ENCODE results near the gene NRDC.

NRDC gene

GRCh38 chr1:51924455-51924854 is 45.9 kb upstream of the NRDC start:
- Histone ChIP-seq H3K9me3 (ENCODE audit: insufficient read depth, low read length) (no peaks in the 10 kb centered on the region), H3K27ac (ENCODE audit: low read depth, low read length) (no peak overlapping the region)

GRCh38 chr1:51922040-51922439 is 43.5 kb upstream of the NRDC start:
- no peaks in the 10 kb centered on the region for H4K20me1 ChIP-seq (ENCODE audit: low read depth, low read length)
- TF ChIP-seq, protein P1, sequence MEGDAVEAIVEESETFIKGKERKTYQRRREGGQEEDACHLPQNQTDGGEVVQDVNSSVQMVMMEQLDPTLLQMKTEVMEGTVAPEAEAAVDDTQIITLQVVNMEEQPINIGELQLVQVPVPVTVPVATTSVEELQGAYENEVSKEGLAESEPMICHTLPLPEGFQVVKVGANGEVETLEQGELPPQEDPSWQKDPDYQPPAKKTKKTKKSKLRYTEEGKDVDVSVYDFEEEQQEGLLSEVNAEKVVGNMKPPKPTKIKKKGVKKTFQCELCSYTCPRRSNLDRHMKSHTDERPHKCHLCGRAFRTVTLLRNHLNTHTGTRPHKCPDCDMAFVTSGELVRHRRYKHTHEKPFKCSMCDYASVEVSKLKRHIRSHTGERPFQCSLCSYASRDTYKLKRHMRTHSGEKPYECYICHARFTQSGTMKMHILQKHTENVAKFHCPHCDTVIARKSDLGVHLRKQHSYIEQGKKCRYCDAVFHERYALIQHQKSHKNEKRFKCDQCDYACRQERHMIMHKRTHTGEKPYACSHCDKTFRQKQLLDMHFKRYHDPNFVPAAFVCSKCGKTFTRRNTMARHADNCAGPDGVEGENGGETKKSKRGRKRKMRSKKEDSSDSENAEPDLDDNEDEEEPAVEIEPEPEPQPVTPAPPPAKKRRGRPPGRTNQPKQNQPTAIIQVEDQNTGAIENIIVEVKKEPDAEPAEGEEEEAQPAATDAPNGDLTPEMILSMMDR (IDR thresholded peaks at IDR 0.05; ENCODE audit: insufficient read depth, low read length, poor library complexity, severe bottlenecking), result no peak
- no peak for TF ChIP-seq EZH2phosphoT487 (conservative IDR thresholded peaks at IDR 0.05; ENCODE audit: low read length)
- H3K4me2 ChIP-seq (ENCODE audit: low read depth, low read length, poor library complexity, severe bottlenecking), result no peak overlapping the region
- no peak overlapping the region for H3K4me3 ChIP-seq (ENCODE audit: insufficient read depth, low read length, poor library complexity, severe bottlenecking)
- H3F3A ChIP-seq (ENCODE audit: insufficient read depth), result no peaks in the 10 kb centered on the region
- no peaks in the 10 kb centered on the region for H3K9me3 ChIP-seq (ENCODE audit: insufficient read depth, low read length)
- H3K27ac ChIP-seq (ENCODE audit: low read depth, low read length), result no peak overlapping the region
- H3K27me3 ChIP-seq (ENCODE audit: low read length), result no peaks in the 10 kb centered on the region
- H3K36me3 ChIP-seq (ENCODE audit: low read length), result no peaks in the 10 kb centered on the region
- no peaks in the 10 kb centered on the region for H3K79me2 ChIP-seq (ENCODE audit: insufficient read depth, low read length)
- no peak overlapping the region for H3K9ac ChIP-seq (ENCODE audit: low read length)
- no peak overlapping the region for H2AFZ ChIP-seq (ENCODE audit: low read depth, low read length, severe bottlenecking)
- no peaks in the 10 kb centered on the region for H3K9me2 ChIP-seq (replicated peaks; ENCODE audit: insufficient read depth, low read length)

More at GRCh38 chr1:51924455-51924854, 45.9 kb upstream of the NRDC start:
- Histone ChIP-seq H3F3A (ENCODE audit: insufficient read depth) (no peaks in the 10 kb centered on the region), H3K36me3 (ENCODE audit: low read length) (no peaks in the 10 kb centered on the region), H3K79me2 (ENCODE audit: insufficient read depth, low read length) (no peaks in the 10 kb centered on the region), H3K4me3 (ENCODE audit: insufficient read depth, low read length, poor library complexity, severe bottlenecking) (no peak overlapping the region), H3K27me3 (ENCODE audit: low read length) (no peaks in the 10 kb centered on the region), H3K4me2 (ENCODE audit: low read depth, low read length, poor library complexity, severe bottlenecking) (no peak overlapping the region), H2AFZ (ENCODE audit: low read depth, low read length, severe bottlenecking) (no peak overlapping the region), H3K9ac (ENCODE audit: low read length) (no peak overlapping the region), H3K9me2 (replicated peaks; ENCODE audit: insufficient read depth, low read length) (no peaks in the 10 kb centered on the region), H4K20me1 (ENCODE audit: low read depth, low read length) (no peaks in the 10 kb centered on the region)
- TF ChIP-seq EZH2phosphoT487 (conservative IDR thresholded peaks at IDR 0.05; ENCODE audit: low read length), result no peak
- TF ChIP-seq, protein P1 (IDR thresholded peaks at IDR 0.05; ENCODE audit: insufficient read depth, low read length, poor library complexity, severe bottlenecking), result no peak

- Histone ChIP-seq H3K79me2 (ENCODE audit: insufficient read depth, low read length) (no peaks in the 10 kb centered on the region), H3K4me3 (ENCODE audit: insufficient read depth, low read length, poor library complexity, severe bottlenecking) (no peak overlapping the region), H3K9ac (ENCODE audit: low read length) (no peak overlapping the region), H2AFZ (ENCODE audit: low read depth, low read length, severe bottlenecking) (no peak overlapping the region), H3K9me3 (ENCODE audit: insufficient read depth, low read length) (no peaks in the 10 kb centered on the region), H3K36me3 (ENCODE audit: low read length) (no peaks in the 10 kb centered on the region), H3K9me2 (replicated peaks; ENCODE audit: insufficient read depth, low read length) (no peaks in the 10 kb centered on the region), H3K27me3 (ENCODE audit: low read length) (no peaks in the 10 kb centered on the region), H4K20me1 (ENCODE audit: low read depth, low read length) (no peaks in the 10 kb centered on the region), H3F3A (ENCODE audit: insufficient read depth) (no peaks in the 10 kb centered on the region), H3K27ac (ENCODE audit: low read depth, low read length) (no peak overlapping the region), H3K4me2 (ENCODE audit: low read depth, low read length, poor library complexity, severe bottlenecking) (no peak overlapping the region)
- no peak for TF ChIP-seq EZH2phosphoT487 (conservative IDR thresholded peaks at IDR 0.05; ENCODE audit: low read length)
- TF ChIP-seq, protein P1 (IDR thresholded peaks at IDR 0.05; ENCODE audit: insufficient read depth, low read length, poor library complexity, severe bottlenecking), result no peak
Observed at GRCh38 chr1:51920130-51920529, 41.6 kb upstream of the NRDC start.

All from SU-DHL-6 (cell line).